Ishikawa (cell line): ENCODE measurements around the gene LRRTM4.

Source experiments
- CEBPB ChIP-seq: IDR thresholded peaks from 2 replicates; pipeline ENCODE4 v1.6.1; 2012
- CREB1 ChIP-seq: IDR thresholded peaks from 2 replicates; pipeline ENCODE4 v1.6.1; 2012; ENCODE audit warnings: low read depth
- EGR1 ChIP-seq: IDR thresholded peaks from 2 replicates; pipeline ENCODE4 v1.6.1; 2012
- EP300 ChIP-seq: IDR thresholded peaks from 2 replicates; pipeline ENCODE4 v1.6.1; 2012; ENCODE audit warnings: borderline replicate concordance
- FOXM1 ChIP-seq: IDR thresholded peaks from 2 replicates; pipeline ENCODE4 v1.6.1; 2012; ENCODE audit warnings: low read depth, borderline replicate concordance
- NFIC ChIP-seq: IDR thresholded peaks from 2 replicates; pipeline ENCODE4 v1.6.1; 2012
- RAD21 ChIP-seq: IDR thresholded peaks from 2 replicates; pipeline ENCODE4 v1.6.1; 2012; ENCODE audit warnings: low read depth
- TAF1 ChIP-seq: IDR thresholded peaks from 2 replicates; pipeline ENCODE4 v1.6.1; 2012; ENCODE audit warnings: low read depth, mild to moderate bottlenecking
- TCF12 ChIP-seq: IDR thresholded peaks from 2 replicates; pipeline ENCODE4 v1.6.1; 2012; ENCODE audit warnings: low read depth
- TEAD4 ChIP-seq: IDR thresholded peaks from 2 replicates; pipeline ENCODE4 v1.6.1; 2012
- YY1 ChIP-seq: IDR thresholded peaks from 2 replicates; pipeline ENCODE4 v1.6.1; 2012; ENCODE audit warnings: low read depth
- ZBTB7A ChIP-seq: IDR thresholded peaks from 2 replicates; pipeline ENCODE4 v1.6.1; 2012; ENCODE audit warnings: low read depth
- TF ChIP-seq, protein P1 (sequence below): IDR thresholded peaks from 2 replicates; pipeline ENCODE4 v1.6.1; 2012
- TF ChIP-seq, protein P2 (sequence below): IDR thresholded peaks from 2 replicates; pipeline ENCODE4 v1.6.1; 2012
- TF ChIP-seq, protein P3 (sequence below): IDR thresholded peaks from 2 replicates; pipeline ENCODE4 v1.6.1; 2012; ENCODE audit warnings: low read depth, mild to moderate bottlenecking

Gene LRRTM4

DNA sequence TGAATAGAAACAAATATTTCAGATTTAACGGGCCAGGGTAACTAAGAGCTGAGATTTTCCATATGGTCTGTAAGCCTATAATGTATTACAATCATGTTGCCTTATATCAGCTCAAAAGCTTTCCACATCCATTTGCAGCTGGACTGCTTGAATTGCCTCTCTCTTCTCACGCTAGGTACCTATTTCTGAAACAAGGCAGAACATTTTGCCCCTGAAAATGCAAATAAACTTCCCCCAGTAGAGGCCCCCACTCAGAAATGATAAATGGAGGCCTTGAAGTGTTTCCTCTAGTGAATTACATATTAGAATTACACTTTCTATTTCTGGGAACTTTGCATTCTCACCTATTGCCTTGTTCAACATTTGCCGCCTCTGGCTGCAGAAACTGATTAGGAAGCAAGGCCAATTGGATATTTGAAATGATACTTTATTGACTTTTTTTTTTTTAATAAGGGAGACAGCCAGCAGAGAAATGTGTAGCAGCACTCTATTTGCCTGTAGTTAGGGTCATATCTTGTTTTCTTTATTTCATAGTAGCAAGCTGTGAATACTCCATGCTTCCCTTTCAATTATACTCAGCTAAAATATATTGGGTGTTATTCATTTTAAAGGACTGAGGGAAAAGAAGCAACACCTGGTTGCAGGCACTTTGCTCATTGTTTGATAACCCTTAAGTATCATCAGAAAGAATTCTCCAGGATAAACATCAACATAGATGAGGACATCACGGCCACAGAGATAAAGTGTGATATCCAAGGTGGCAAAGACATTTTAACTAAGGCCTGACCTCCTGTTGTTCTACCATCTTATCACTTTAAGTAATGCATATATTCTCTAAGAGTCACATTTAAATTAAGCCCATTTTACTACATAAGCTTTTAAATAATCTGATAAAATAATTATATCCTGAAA is 505.5 kb downstream of the LRRTM4 start:
- TF ChIP-seq CREB1: no peak
- TF ChIP-seq EGR1: no peak
- no peak for TF ChIP-seq YY1
- TF ChIP-seq RAD21: no peak
- TF ChIP-seq, protein P1, sequence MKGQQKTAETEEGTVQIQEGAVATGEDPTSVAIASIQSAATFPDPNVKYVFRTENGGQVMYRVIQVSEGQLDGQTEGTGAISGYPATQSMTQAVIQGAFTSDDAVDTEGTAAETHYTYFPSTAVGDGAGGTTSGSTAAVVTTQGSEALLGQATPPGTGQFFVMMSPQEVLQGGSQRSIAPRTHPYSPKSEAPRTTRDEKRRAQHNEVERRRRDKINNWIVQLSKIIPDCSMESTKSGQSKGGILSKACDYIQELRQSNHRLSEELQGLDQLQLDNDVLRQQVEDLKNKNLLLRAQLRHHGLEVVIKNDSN: no peak
- TF ChIP-seq, protein P2, sequence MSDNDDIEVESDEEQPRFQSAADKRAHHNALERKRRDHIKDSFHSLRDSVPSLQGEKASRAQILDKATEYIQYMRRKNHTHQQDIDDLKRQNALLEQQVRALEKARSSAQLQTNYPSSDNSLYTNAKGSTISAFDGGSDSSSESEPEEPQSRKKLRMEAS: no peak
- TF ChIP-seq TEAD4: no peak
- TF ChIP-seq, protein P3, sequence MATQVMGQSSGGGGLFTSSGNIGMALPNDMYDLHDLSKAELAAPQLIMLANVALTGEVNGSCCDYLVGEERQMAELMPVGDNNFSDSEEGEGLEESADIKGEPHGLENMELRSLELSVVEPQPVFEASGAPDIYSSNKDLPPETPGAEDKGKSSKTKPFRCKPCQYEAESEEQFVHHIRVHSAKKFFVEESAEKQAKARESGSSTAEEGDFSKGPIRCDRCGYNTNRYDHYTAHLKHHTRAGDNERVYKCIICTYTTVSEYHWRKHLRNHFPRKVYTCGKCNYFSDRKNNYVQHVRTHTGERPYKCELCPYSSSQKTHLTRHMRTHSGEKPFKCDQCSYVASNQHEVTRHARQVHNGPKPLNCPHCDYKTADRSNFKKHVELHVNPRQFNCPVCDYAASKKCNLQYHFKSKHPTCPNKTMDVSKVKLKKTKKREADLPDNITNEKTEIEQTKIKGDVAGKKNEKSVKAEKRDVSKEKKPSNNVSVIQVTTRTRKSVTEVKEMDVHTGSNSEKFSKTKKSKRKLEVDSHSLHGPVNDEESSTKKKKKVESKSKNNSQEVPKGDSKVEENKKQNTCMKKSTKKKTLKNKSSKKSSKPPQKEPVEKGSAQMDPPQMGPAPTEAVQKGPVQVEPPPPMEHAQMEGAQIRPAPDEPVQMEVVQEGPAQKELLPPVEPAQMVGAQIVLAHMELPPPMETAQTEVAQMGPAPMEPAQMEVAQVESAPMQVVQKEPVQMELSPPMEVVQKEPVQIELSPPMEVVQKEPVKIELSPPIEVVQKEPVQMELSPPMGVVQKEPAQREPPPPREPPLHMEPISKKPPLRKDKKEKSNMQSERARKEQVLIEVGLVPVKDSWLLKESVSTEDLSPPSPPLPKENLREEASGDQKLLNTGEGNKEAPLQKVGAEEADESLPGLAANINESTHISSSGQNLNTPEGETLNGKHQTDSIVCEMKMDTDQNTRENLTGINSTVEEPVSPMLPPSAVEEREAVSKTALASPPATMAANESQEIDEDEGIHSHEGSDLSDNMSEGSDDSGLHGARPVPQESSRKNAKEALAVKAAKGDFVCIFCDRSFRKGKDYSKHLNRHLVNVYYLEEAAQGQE: no peak
- TF ChIP-seq CEBPB: no peak
- no peak for TF ChIP-seq EP300
- TF ChIP-seq TCF12: no peak
- no peak for TF ChIP-seq FOXM1
- TF ChIP-seq ZBTB7A: no peak

DNA sequence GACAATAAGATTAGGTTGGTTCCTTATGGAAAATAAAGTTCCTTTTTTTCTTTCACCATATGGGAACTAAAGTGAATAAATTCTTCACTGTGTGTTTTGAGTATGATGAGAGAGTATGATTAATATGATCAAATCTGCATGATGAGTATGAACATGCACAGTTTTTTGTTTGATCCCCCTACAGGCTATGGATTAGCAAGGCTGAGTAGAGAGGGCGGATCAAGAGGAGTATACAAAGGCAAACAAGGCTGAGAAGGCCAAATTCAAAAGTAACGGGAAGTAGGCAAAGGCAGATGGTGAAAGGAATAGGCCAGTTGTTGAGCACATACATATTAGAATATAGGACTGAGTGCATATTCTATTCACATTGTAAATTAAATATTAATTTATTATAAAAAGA is 508.2 kb downstream of the LRRTM4 start:
- TF ChIP-seq, protein P2: no peak
- TF ChIP-seq TCF12 (no peak), TAF1 (no peak), FOXM1 (no peak), EP300 (no peak), CEBPB (no peak), RAD21 (no peak), YY1 (no peak)
- TF ChIP-seq, protein P3: no peak

DNA sequence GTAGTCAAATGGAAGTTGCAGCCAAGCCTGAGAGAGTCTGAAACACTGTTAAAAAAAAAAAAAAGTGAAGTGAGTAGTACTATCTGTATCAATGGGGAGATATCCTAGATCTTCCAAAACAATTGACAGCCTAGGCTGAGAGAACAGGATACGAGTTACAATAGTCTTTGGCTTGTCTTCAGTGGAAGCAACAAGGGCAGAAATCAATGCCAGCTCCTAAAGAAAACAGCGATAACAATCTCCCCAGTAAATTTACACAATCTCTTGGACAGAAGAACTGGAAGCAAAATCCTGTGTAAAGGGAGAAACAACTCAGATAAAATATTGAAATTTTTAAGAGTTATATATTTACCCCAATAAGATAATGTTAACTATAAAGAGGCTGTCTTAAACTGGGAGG is 508.7 kb downstream of the LRRTM4 start:
- TF ChIP-seq EGR1: no peak
- TF ChIP-seq EP300: no peak

DNA sequence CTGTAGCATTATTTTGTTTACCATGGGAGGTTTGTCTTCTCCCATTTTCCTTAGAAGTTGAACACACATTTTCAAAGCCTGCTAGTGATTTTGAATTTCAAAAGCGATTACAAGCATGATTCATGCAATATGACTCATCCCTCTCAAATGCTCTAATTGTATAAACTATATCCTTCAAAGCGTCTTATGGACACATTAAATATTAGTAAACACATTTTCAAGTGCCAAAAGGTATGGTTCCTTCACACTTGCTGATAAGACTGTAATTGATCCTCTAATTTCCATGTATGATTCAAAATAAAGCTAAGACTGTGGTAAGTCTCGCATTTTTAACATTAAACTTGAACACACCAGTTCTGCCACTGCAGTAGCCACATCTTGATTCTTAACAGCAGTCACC is 512.9 kb downstream of the LRRTM4 start:
- TF ChIP-seq EGR1: no peak
- no peak for TF ChIP-seq CREB1

DNA sequence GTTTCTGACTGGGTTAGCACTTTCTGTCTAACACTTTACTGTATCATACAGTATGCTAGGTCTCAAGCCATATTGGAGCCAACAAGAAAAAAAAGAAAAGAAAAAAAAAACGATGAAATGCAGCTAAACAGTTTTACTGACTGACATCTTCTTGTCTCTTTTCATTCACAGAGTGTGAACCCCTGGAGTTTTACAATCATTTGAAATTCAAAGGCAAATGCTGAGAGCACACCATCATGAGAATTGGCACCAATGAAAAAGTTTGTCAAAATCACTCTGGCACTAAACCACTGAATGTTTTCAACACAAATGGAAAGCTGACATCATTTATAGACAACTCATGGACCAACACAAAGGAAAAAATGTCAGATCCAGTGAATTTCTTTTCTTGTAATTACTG is 513.3 kb downstream of the LRRTM4 start:
- TF ChIP-seq EP300 (no peak), CREB1 (no peak), CEBPB (no peak), RAD21 (no peak), ZBTB7A (no peak), YY1 (no peak), TEAD4 (no peak), NFIC (no peak), TAF1 (no peak), EGR1 (no peak), FOXM1 (no peak), TCF12 (no peak)
- TF ChIP-seq, protein P3: no peak
- TF ChIP-seq, protein P1: no peak
- TF ChIP-seq, protein P2: no peak
